ENCODE data around the gene LRCH1.

Gene LRCH1

GRCh38 chr13:46594374-46595078 is 41.6 kb downstream of the LRCH1 start:
- no peak for DNase-seq (ENCODE audit: low read depth in 2 of 2)

GRCh38 chr13:46595136-46595884 is 42.3 kb downstream of the LRCH1 start:
- no peak for DNase-seq (ENCODE audit: low read depth in 2 of 2)

GRCh38 chr13:46595885-46596275 is 42.9 kb downstream of the LRCH1 start:
- no peak for DNase-seq (ENCODE audit: low read depth in 2 of 2)

GRCh38 chr13:46596466-46596865 is 43.5 kb downstream of the LRCH1 start:
- no peak for DNase-seq (ENCODE audit: low read depth in 2 of 2)

- DNase-seq (ENCODE audit: low read depth in 2 of 2): no peak
Observed at GRCh38 chr13:46598140-46598819, 45.3 kb downstream of the LRCH1 start.

- DNase-seq (ENCODE audit: low read depth in 2 of 2): no peak
Observed at GRCh38 chr13:46598820-46599180, 45.8 kb downstream of the LRCH1 start.

GRCh38 chr13:46600943-46601311 is 48.0 kb downstream of the LRCH1 start:
- DNase-seq (ENCODE audit: low read depth in 2 of 2): no peak

GRCh38 chr13:46602531-46602930 is 49.6 kb downstream of the LRCH1 start:
- no peak for DNase-seq (ENCODE audit: low read depth in 2 of 2)

- no peak for DNase-seq (ENCODE audit: low read depth in 2 of 2)
Observed at GRCh38 chr13:46603165-46603603, 50.2 kb downstream of the LRCH1 start.

GRCh38 chr13:46604226-46604990 is 51.4 kb downstream of the LRCH1 start:
- no peak for DNase-seq (ENCODE audit: low read depth in 2 of 2)

GRCh38 chr13:46605076-46605824 is 52.3 kb downstream of the LRCH1 start:
- DNase-seq (ENCODE audit: low read depth in 2 of 2): no peak

- no peak for DNase-seq (ENCODE audit: low read depth in 2 of 2)
Observed at GRCh38 chr13:46605825-46606554, 53.0 kb downstream of the LRCH1 start.

- no peak for DNase-seq (ENCODE audit: low read depth in 2 of 2)
Observed at GRCh38 chr13:46606970-46607369, 54.0 kb downstream of the LRCH1 start.

GRCh38 chr13:46607768-46608564 is 55.0 kb downstream of the LRCH1 start:
- DNase-seq (ENCODE audit: low read depth in 2 of 2): no peak

GRCh38 chr13:46609052-46609451 is 56.1 kb downstream of the LRCH1 start:
- no peak for DNase-seq (ENCODE audit: low read depth in 2 of 2)

- no peak for DNase-seq (ENCODE audit: low read depth in 2 of 2)
Observed at GRCh38 chr13:46609726-46610125, 56.8 kb downstream of the LRCH1 start.

- no peak for DNase-seq (ENCODE audit: low read depth in 2 of 2)
Observed at GRCh38 chr13:46612267-46612666, 59.3 kb downstream of the LRCH1 start.

- no peak for DNase-seq (ENCODE audit: low read depth in 2 of 2)
Observed at GRCh38 chr13:46613409-46614049, 60.6 kb downstream of the LRCH1 start.

- DNase-seq (ENCODE audit: low read depth in 2 of 2): no peak
Observed at GRCh38 chr13:46614582-46614981, 61.6 kb downstream of the LRCH1 start.

Data from stimulated activated CD4-positive, alpha-beta T cell treated with anti-CD3 and anti-CD28 coated beads, Interleukin-4, amount 100 ng/mL, for 48 hours (primary cell).